ENCODE results near the gene SDC4.

- TF ChIP-seq CTCF (IDR thresholded peaks at IDR 0.05): peak; percentile 28 to 72 (median 61)
- TF ChIP-seq POLR2A (IDR thresholded peaks at IDR 0.05): peak in 2 of 3 donors; percentile 24 to 39
Observed at GRCh38 chr20:45305262-45305661, 43.0 kb downstream of the SDC4 start.
